K562 (cell line): ENCODE data around the gene SAMD11. TPM values are rescaled to one million over a fixed set of nuclear protein-coding genes. Genes with fewer than 3 reads are reported as not detected.

Experiments used
- CTBP1 ChIP-seq: fragments of 450-650 bp; IDR thresholded peaks from 2 replicates; pipeline ENCODE4 v1.6.1; 2016; ENCODE audit warnings: borderline replicate concordance
- FIP1L1 ChIP-seq: fragments of 200-400 bp; formaldehyde crosslinking; IDR thresholded peaks from 2 replicates; pipeline ENCODE4 v1.6.1; 2018; ENCODE audit warnings: mild to moderate bottlenecking, low read depth, low read length; ENCODE audit not compliant: poor library complexity, severe bottlenecking
- GATAD2B ChIP-seq: fragments of 450-650 bp; IDR thresholded peaks from 2 replicates; pipeline ENCODE4 v1.6.1; 2017; ENCODE audit warnings: mild to moderate bottlenecking, borderline replicate concordance
- HIVEP1 ChIP-seq: fragments of 250-450 bp; sonication (Bioruptor Pico); IDR thresholded peaks from 2 replicates; pipeline ENCODE4 v1.4.0; 2020; ENCODE audit warnings: mild to moderate bottlenecking
- RB1 ChIP-seq: fragments of 450-650 bp; IDR thresholded peaks from 2 replicates; pipeline ENCODE4 v1.6.1; 2017; ENCODE audit warnings: low read depth, mild to moderate bottlenecking
- RBM34 ChIP-seq: fragments of 200-400 bp; formaldehyde crosslinking; IDR thresholded peaks from 2 replicates; pipeline ENCODE4 v1.6.1; 2018; ENCODE audit warnings: low read length, borderline replicate concordance; ENCODE audit not compliant: insufficient read depth
- TAF1 ChIP-seq: IDR thresholded peaks from 2 replicates; pipeline ENCODE4 v1.6.1; 2011; ENCODE audit warnings: mild to moderate bottlenecking, low read length, moderate library complexity; ENCODE audit not compliant: insufficient read depth, control insufficient read depth, severe bottlenecking; ENCODE audit errors: extremely low read depth
- TAF9B ChIP-seq: fragments of 450-650 bp; IDR thresholded peaks from 2 replicates; pipeline ENCODE4 v1.6.1; 2018; ENCODE audit warnings: mild to moderate bottlenecking; ENCODE audit not compliant: partially characterized antibody
- TBL1XR1 ChIP-seq, 2 experiments: IDR thresholded peaks; 2 replicates each; pipeline ENCODE4 v1.6.1; 2012; ENCODE audit warnings: improper control_type of control experiment in 2 of 2, low read length in 2 of 2, mild to moderate bottlenecking in 1 of 2
- TRIM24 ChIP-seq, 2 experiments: fragments of 450-650 bp; IDR thresholded peaks; 2 replicates each; pipeline ENCODE4 v1.6.1; 2016
- ZC3H8 ChIP-seq: fragments of 450-650 bp; IDR thresholded peaks from 2 replicates; pipeline ENCODE4 v1.6.1; 2017
- ZNF253 ChIP-seq: fragments of 250-450 bp; sonication (Bioruptor Pico); conservative IDR thresholded peaks from 2 replicates; pipeline ENCODE4 v1.6.1; 2021; ENCODE audit warnings: mild to moderate bottlenecking
- ZSCAN29 ChIP-seq: fragments of 450-650 bp; IDR thresholded peaks from 2 replicates; pipeline ENCODE4 v1.6.1; 2017
- polyA plus RNA-seq, 8 experiments: library from polyadenylated mRNA; depleted of rRNA in 4 of 8; stranded (reverse) in 5 of 8; unstranded in 3 of 8; fragments of >200 nt; fragmentation: Nextera tagmentation in 2 of 8; fragmentation: Illumina TruSeq in 1 of 8; extraction: Ambion mirVana in 2 of 8; extraction: Trizol in 1 of 8; gene quantifications; 2 replicates each; pipeline versions ENCODE4 v1.2.1 to v1.2.3, GENCODE V29; 2011 to 2014; ENCODE audit warnings: inconsistent platforms in 1 of 8, missing spikeins in 1 of 8
- total RNA-seq, 7 experiments: library from RNA; depleted of rRNA in 6 of 7; stranded (reverse); fragments of >200 nt in 6 of 7; fragmentation: Illumina TruSeq in 2 of 7; extraction: Trizol in 2 of 7; gene quantifications; 2 replicates each; pipeline versions ENCODE4 v1.2.1 to v1.2.3, GENCODE V29; 2011 to 2021; ENCODE audit warnings: low replicate concordance in 1 of 7
- TF ChIP-seq, protein P1 (sequence below): conservative IDR thresholded peaks from 2 replicates; pipeline ENCODE4 v1.6.1; 2011; ENCODE audit warnings: low read depth, mild to moderate bottlenecking, low read length; ENCODE audit not compliant: control insufficient read depth
- TF ChIP-seq, protein P2 (sequence below): sonication (generic); formaldehyde crosslinking; IDR thresholded peaks from 2 replicates; pipeline ENCODE4 v1.8.1; 2023; ENCODE audit warnings: mild to moderate bottlenecking, missing genetic modification reagents, moderate library complexity
- TF ChIP-seq, protein P3 (sequence below): fragments of 200-800 bp; sonication (Bioruptor generic); IDR thresholded peaks from 2 replicates; pipeline ENCODE4 v1.6.1; 2016; ENCODE audit warnings: missing genetic modification characterization, missing compliant biosample characterization
- TF ChIP-seq, protein P4 (sequence below): fragments of 450-650 bp; formaldehyde crosslinking; IDR thresholded peaks from 2 replicates; pipeline ENCODE4 v1.4.0; 2022; ENCODE audit warnings: missing genetic modification characterization

The SAMD11 gene
- total and polyA plus RNA-seq, 9 of the 15 experiments (the other 6 are each of a cell fraction or from before 2014, with no cell fraction given), result 0.07 to 0.82 (median 0.11) TPM; not detected in 2

DNA sequence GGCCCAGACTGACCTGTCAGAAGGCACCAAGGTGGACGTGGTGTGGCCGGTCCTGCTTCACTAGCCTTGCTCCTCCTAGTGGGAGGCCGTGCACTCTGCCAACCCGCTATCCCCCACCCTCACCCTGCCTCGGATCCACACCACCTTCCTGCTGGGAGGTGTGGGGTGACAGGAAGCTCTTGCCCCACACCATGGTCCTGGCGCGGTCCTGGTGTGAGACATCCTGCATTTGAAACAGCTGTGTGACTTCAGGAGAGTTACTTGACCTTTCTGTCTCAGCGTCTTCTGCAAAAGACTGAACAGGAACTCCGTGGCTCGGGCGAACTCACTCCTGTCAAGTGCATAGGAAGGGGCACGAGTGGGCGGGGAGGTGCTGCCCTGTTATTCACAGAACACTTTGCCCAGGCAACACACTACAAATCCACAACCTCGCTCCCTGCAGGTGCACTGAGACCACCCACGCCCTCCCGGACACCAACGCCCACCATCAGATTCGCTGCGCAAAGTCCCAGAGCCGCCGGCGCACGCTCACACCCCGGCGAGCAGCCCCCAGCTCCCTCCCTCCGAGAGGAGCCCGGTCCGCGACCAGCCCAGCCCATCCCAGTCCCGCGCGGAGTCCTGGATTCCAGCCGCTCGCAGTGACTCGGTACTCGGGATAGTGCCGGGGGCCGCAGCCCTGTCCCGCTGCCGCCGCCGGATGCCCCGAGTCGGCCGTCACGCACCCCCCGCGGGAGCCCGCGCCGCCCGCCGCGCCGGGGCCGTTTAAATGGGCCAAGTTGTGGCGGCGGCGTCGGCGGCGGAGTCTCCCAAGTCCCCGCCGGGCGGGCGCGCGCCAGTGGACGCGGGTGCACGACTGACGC lies at the start of gene SAMD11 (continued):
- TF ChIP-seq GATAD2B, result peak; percentile 55; the same call in 1 of the 2 replicates
- TF ChIP-seq RB1, result peak; percentile 95
- TF ChIP-seq HIVEP1 (CRISPR knock-in tag), result no peak
- no peak for TF ChIP-seq ZSCAN29
- TF ChIP-seq, protein P1, sequence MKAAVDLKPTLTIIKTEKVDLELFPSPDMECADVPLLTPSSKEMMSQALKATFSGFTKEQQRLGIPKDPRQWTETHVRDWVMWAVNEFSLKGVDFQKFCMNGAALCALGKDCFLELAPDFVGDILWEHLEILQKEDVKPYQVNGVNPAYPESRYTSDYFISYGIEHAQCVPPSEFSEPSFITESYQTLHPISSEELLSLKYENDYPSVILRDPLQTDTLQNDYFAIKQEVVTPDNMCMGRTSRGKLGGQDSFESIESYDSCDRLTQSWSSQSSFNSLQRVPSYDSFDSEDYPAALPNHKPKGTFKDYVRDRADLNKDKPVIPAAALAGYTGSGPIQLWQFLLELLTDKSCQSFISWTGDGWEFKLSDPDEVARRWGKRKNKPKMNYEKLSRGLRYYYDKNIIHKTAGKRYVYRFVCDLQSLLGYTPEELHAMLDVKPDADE, result peak; percentile 60; the same call in 1 of the 2 replicates
- TF ChIP-seq CTBP1, result peak; percentile 92
- TF ChIP-seq ZNF253 (CRISPR knock-in tag), result no peak
- no peak for TF ChIP-seq TAF9B
- no peak for TF ChIP-seq TRIM24 (IDR thresholded peaks at IDR 0.05)
- TF ChIP-seq ZC3H8, result no peak
- TF ChIP-seq, protein P2, sequence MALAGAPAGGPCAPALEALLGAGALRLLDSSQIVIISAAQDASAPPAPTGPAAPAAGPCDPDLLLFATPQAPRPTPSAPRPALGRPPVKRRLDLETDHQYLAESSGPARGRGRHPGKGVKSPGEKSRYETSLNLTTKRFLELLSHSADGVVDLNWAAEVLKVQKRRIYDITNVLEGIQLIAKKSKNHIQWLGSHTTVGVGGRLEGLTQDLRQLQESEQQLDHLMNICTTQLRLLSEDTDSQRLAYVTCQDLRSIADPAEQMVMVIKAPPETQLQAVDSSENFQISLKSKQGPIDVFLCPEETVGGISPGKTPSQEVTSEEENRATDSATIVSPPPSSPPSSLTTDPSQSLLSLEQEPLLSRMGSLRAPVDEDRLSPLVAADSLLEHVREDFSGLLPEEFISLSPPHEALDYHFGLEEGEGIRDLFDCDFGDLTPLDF, result no peak
- TF ChIP-seq, protein P3, sequence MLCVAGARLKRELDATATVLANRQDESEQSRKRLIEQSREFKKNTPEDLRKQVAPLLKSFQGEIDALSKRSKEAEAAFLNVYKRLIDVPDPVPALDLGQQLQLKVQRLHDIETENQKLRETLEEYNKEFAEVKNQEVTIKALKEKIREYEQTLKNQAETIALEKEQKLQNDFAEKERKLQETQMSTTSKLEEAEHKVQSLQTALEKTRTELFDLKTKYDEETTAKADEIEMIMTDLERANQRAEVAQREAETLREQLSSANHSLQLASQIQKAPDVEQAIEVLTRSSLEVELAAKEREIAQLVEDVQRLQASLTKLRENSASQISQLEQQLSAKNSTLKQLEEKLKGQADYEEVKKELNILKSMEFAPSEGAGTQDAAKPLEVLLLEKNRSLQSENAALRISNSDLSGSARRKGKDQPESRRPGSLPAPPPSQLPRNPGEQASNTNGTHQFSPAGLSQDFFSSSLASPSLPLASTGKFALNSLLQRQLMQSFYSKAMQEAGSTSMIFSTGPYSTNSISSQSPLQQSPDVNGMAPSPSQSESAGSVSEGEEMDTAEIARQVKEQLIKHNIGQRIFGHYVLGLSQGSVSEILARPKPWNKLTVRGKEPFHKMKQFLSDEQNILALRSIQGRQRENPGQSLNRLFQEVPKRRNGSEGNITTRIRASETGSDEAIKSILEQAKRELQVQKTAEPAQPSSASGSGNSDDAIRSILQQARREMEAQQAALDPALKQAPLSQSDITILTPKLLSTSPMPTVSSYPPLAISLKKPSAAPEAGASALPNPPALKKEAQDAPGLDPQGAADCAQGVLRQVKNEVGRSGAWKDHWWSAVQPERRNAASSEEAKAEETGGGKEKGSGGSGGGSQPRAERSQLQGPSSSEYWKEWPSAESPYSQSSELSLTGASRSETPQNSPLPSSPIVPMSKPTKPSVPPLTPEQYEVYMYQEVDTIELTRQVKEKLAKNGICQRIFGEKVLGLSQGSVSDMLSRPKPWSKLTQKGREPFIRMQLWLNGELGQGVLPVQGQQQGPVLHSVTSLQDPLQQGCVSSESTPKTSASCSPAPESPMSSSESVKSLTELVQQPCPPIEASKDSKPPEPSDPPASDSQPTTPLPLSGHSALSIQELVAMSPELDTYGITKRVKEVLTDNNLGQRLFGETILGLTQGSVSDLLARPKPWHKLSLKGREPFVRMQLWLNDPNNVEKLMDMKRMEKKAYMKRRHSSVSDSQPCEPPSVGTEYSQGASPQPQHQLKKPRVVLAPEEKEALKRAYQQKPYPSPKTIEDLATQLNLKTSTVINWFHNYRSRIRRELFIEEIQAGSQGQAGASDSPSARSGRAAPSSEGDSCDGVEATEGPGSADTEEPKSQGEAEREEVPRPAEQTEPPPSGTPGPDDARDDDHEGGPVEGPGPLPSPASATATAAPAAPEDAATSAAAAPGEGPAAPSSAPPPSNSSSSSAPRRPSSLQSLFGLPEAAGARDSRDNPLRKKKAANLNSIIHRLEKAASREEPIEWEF (CRISPR knock-in tag), result no peak
- peak in 1 of 2 experiments; percentile 53; a peak in 1 of 4 replicates for TF ChIP-seq TBL1XR1 (IDR thresholded peaks at IDR 0.05; ENCODE audit: low read length in 2 of 2)
- TF ChIP-seq TAF1, result peak; percentile 31
- TF ChIP-seq, protein P4, sequence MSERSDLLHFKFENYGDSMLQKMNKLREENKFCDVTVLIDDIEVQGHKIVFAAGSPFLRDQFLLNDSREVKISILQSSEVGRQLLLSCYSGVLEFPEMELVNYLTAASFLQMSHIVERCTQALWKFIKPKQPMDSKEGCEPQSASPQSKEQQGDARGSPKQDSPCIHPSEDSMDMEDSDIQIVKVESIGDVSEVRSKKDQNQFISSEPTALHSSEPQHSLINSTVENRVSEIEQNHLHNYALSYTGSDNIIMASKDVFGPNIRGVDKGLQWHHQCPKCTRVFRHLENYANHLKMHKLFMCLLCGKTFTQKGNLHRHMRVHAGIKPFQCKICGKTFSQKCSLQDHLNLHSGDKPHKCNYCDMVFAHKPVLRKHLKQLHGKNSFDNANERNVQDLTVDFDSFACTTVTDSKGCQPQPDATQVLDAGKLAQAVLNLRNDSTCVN, result no peak
- TF ChIP-seq FIP1L1, result peak; percentile 56
- no peak for TF ChIP-seq RBM34
